Progenitor cell of endocrine pancreas (in vitro differentiated cells): ENCODE results near the gene TTLL8. TPM values are rescaled to one million over a fixed set of nuclear protein-coding genes. Genes with fewer than 3 reads are reported as not detected.

Source experiments
- DNase-seq: peaks from one replicate; pipeline ENCODE4 v3.0.0; 2021; ENCODE audit warnings: low spot score; ENCODE audit not compliant: unreplicated experiment
- H3K27ac Mint-ChIP-seq: 2 replicates; pipeline ENCODE4 v1.8.0; 2021; ENCODE audit warnings: mild to moderate bottlenecking, moderate library complexity, mixed read lengths
- H3K27me3 Mint-ChIP-seq: 2 replicates; pipeline ENCODE4 v1.8.0; 2021; ENCODE audit warnings: mixed read lengths
- H3K36me3 Mint-ChIP-seq: 2 replicates; pipeline ENCODE4 v1.8.0; 2022; ENCODE audit warnings: mixed read lengths; ENCODE audit not compliant: insufficient read depth
- H3K4me1 Mint-ChIP-seq: 2 replicates; pipeline ENCODE4 v1.8.0; 2021; ENCODE audit warnings: low read depth, mixed read lengths
- H3K4me3 Mint-ChIP-seq: 2 replicates; pipeline ENCODE4 v1.8.0; 2021; ENCODE audit warnings: low read depth, mild to moderate bottlenecking, moderate library complexity, mixed read lengths
- H3K9me3 Mint-ChIP-seq: 2 replicates; pipeline ENCODE4 v1.8.0; 2021; ENCODE audit warnings: low read depth, mixed read lengths
- CTCF ChIP-seq: fragments of 200-600 bp; sonication (generic); IDR thresholded peaks from one replicate; pipeline ENCODE4 v1.5.0; 2021; ENCODE audit warnings: antibody characterized with exemption, mild to moderate bottlenecking; ENCODE audit not compliant: unreplicated experiment
- total RNA-seq: library from RNA; stranded (reverse); gene quantifications from 2 replicates; pipeline ENCODE4 v1.2.1, GENCODE V29; 2021

TTLL8 gene
- total RNA-seq, 1 donor from 2014 or later = not detected

GRCh38 chr22:50060441-50061140 is 2.5 kb upstream of the TTLL8 start:
- TF ChIP-seq CTCF = peak; percentile 42
- Mint-ChIP-seq H3K4me1 (peaks cover 26% of the 10 kb centered on the region), H3K9me3 (no peaks in the 10 kb centered on the region), H3K36me3 (no peaks in the 10 kb centered on the region), H3K4me3 (no peak overlapping the region), H3K27ac (peak overlapping the region; percentile 92), H3K27me3 (peaks cover 7% of the 10 kb centered on the region)
- DNase-seq = peak; percentile 74

- DNase-seq = no peak
- Mint-ChIP-seq H3K9me3 (no peaks in the 10 kb centered on the region), H3K27me3 (peaks cover 5% of the 10 kb centered on the region), H3K4me3 (peak overlapping the region; percentile 31), H3K27ac (peak overlapping the region; percentile 92), H3K4me1 (peaks cover 26% of the 10 kb centered on the region), H3K36me3 (no peaks in the 10 kb centered on the region)
- no peak for TF ChIP-seq CTCF
These were observed 1.8 kb upstream of the TTLL8 start for GRCh38 chr22:50059881-50060262.

- DNase-seq = no peak
- Mint-ChIP-seq H3K9me3 (no peaks in the 10 kb centered on the region), H3K36me3 (no peaks in the 10 kb centered on the region), H3K4me1 (peaks cover 26% of the 10 kb centered on the region), H3K27me3 (peaks cover 5% of the 10 kb centered on the region), H3K27ac (peak overlapping the region; percentile 92), H3K4me3 (peak overlapping the region; percentile 49)
- peak; percentile 49 for TF ChIP-seq CTCF
These were observed 1.1 kb upstream of the TTLL8 start for GRCh38 chr22:50058906-50059880.

GRCh38 chr22:50057278-50058060 is 629 bp downstream of the TTLL8 start:
- H3K36me3 Mint-ChIP-seq = no peaks in the 10 kb centered on the region
- no peak for DNase-seq
- H3K9me3 Mint-ChIP-seq = peaks cover 10% of the 10 kb centered on the region
- peak overlapping the region; percentile 31 for H3K4me3 Mint-ChIP-seq
- H3K27ac Mint-ChIP-seq = no peak overlapping the region
- H3K4me1 Mint-ChIP-seq = peaks cover 26% of the 10 kb centered on the region
- TF ChIP-seq CTCF = no peak
- H3K27me3 Mint-ChIP-seq = peaks cover 9% of the 10 kb centered on the region
